Adrenal gland (tissue), 12 donors: Measurements from ENCODE around the gene TAF1C. TPM values are rescaled to one million over a fixed set of nuclear protein-coding genes. Genes with fewer than 3 reads are reported as not detected.

Experiments used
- DNase-seq, 7 donors: peaks; one replicate each; pipeline ENCODE4 v3.0.0-alpha.2; 2019 to 2020
- H3K27ac ChIP-seq, 5 donors: fragments of 200-600 bp; sonication (generic) in 4 of 5; 1 replicate in 3 of 5; 2 replicates in 2 of 5; pipeline versions ENCODE4 v1.5.1 to v1.8.0; 2016 to 2020; ENCODE audit warnings: mild to moderate bottlenecking in 1 of 5
- H3K27me3 ChIP-seq: fragments of 200-600 bp; 2 replicates; pipeline ENCODE4 v1.8.0; 2021
- H3K36me3 ChIP-seq, 2 donors: fragments of 200-600 bp; replicated peaks in 1 of 2; 1 replicate in 1 of 2; 2 replicates in 1 of 2; pipeline versions ENCODE4 v1.5.1 to v1.8.0; 2018 to 2022
- H3K4me1 ChIP-seq, 2 donors: fragments of 200-600 bp; replicated peaks in 1 of 2; 1 replicate in 1 of 2; 2 replicates in 1 of 2; pipeline versions ENCODE4 v1.5.1 to v1.8.0; 2018 to 2021
- H3K4me3 ChIP-seq, 4 donors: fragments of 200-600 bp; sonication (generic) in 3 of 4; one replicate each; pipeline ENCODE4 v1.5.1; 2016 to 2018
- H3K9me3 ChIP-seq, 3 donors: fragments of 200-600 bp; sonication (generic) in 1 of 3; replicated peaks in 1 of 3; 1 replicate in 2 of 3; 2 replicates in 1 of 3; pipeline versions ENCODE4 v1.5.1 to v1.8.0; 2016 to 2021
- POLR2A ChIP-seq, 2 donors: fragments of 450-650 bp; IDR thresholded peaks; one replicate each; pipeline ENCODE4 v1.6.1; 2017; ENCODE audit warnings: antibody characterized with exemption in 2 of 2, mild to moderate bottlenecking in 2 of 2, moderate library complexity in 1 of 2
- WGBS, 4 donors: extraction: QIAGEN DNeasy Blood & Tissue Kit in 2 of 4; methylation state at CpG; one replicate each; pipeline versions ENCODE4 v1.1.5 to v1.1.7; 2013 to 2017; 5-methylcytosine and 5-hydroxymethylcytosine counted together
- intact Hi-C, 2 donors: fragments of 100-400 bp; cut with DNase I; formaldehyde crosslinking; loops; one replicate each; pipeline versions ENCODE4 v1.14.1 to v1.15.0; 2022 to 2023
- polyA plus RNA-seq, 3 donors: library from polyadenylated mRNA; stranded (reverse); fragments of 200-250 nt in 2 of 3; fragments of 350-450 nt in 1 of 3; fragmentation: Illumina TruSeq in 1 of 3; extraction: RNeasy Lipid Tissue Mini Kit (QIAGEN cat#74804) in 1 of 3; gene quantifications; one replicate each; pipeline ENCODE4 v1.2.3, GENCODE V29; 2013 to 2014
- total RNA-seq, 9 donors: library from RNA; depleted of rRNA in 4 of 9; stranded (reverse); fragments of >200 nt in 4 of 9; fragments of 120-200 nt in 1 of 9; fragmentation: NEBNext Ultra II Directional in 1 of 9; extraction: Animal tissue kit (Norgen Biotek cat#: 25700) in 1 of 9; gene quantifications; one replicate each; pipeline versions ENCODE4 v1.1.0 to v1.2.4, GENCODE V29; 2013 to 2023
- TF ChIP-seq, protein P1 (sequence below), 6 experiments: fragments of 450-650 bp in 4 of 6; fragments of 200-600 bp in 2 of 6; sonication (generic) in 1 of 6; IDR thresholded peaks; 1 replicate in 5 of 6; 2 replicates in 1 of 6; pipeline versions ENCODE4 v1.5.1 to v1.8.0; 2016 to 2021; ENCODE audit warnings: antibody characterized with exemption in 6 of 6, mild to moderate bottlenecking in 2 of 6, moderate library complexity in 1 of 6
- donor health status: healthy with polysubstance abuse.
- donor health status: Bipolar disorder and iron deficiency.
- donor health status: DM: yes; HTN: yes; CAD: no.
- donor health status: DM: no; HTN: no; CAD: no.
- donor health status: DM: no; HTN: no; CAD: no.
- donor health status: DM: yes; HTN: yes; CAD: no.

TAF1C gene
- total and polyA plus RNA-seq, 12 donors = 6.4 to 205 (median 40.1) TPM

DNA sequence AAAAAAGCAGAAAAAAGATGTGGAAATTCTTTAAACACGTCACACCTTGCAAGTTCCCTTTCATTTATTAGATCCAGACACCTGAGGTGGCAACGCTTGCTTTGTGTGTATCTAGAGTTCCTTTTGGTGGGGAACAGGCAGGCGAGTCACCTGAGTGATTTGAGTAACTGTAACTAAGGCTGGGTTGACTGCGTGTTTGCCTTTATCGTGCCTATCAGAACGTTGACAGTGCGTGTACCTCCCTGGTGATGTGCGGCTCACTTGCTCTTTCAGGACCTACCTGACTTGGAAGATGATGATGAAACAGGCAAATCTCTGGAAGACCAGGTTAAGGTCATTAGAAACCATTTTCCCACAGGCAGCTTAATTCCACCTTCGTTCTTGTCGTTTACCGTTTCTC, 12.5 kb downstream of the TAF1C start:
- no peak overlapping the region for H3K27ac ChIP-seq
- peaks cover 0 to 14% of the 10 kb centered on the region in 2 donors for H3K36me3 ChIP-seq
- WGBS, 4 donors = 74 to 83% (median 77%) methylated on average over 11 of the region's 11 CpGs
- H3K9me3 ChIP-seq = no peaks in the 10 kb centered on the region
- no peaks in the 10 kb centered on the region for H3K27me3 ChIP-seq
- intact Hi-C loops = loop anchor here in 1 of 2 donors (5.0 kb wide), 1 partner anchor 87 kb away; no protein-coding TSS in a partner anchor
- H3K4me1 ChIP-seq = peaks cover 23 to 32% of the 10 kb centered on the region in 2 donors
- no peak overlapping the region for H3K4me3 ChIP-seq
- TF ChIP-seq, protein P1, sequence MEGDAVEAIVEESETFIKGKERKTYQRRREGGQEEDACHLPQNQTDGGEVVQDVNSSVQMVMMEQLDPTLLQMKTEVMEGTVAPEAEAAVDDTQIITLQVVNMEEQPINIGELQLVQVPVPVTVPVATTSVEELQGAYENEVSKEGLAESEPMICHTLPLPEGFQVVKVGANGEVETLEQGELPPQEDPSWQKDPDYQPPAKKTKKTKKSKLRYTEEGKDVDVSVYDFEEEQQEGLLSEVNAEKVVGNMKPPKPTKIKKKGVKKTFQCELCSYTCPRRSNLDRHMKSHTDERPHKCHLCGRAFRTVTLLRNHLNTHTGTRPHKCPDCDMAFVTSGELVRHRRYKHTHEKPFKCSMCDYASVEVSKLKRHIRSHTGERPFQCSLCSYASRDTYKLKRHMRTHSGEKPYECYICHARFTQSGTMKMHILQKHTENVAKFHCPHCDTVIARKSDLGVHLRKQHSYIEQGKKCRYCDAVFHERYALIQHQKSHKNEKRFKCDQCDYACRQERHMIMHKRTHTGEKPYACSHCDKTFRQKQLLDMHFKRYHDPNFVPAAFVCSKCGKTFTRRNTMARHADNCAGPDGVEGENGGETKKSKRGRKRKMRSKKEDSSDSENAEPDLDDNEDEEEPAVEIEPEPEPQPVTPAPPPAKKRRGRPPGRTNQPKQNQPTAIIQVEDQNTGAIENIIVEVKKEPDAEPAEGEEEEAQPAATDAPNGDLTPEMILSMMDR (IDR thresholded peaks at IDR 0.05) = no peak
- no peak for TF ChIP-seq POLR2A (IDR thresholded peaks at IDR 0.05)
- no peak for DNase-seq

DNA sequence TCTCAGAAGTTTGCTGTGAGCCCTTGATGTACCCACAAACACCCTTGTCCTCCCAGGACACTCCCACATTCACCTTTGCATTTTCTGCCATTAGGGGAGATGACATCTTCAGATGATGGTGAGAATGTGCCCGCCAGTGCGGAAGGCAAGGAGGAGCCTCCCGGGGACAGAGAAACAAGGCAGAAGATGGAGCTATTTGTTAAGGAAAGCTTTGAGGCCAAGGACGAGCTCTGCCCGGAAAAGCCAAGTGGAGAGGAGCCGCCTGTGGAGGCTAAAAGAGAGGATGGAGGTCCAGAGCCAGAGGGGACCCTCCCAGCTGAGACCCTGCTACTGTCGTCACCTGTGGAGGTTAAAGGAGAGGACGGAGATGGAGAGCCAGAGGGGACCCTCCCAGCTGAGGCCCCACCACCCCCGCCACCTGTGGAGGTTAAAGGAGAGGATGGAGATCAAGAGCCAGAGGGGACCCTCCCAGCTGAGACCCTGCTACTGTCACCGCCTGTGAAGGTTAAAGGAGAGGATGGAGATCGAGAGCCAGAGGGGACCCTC, 17.0 kb downstream of the TAF1C start:
- no peaks in the 10 kb centered on the region for H3K27me3 ChIP-seq
- WGBS, 4 donors = 68 to 82% (median 74%) methylated on average over 11 of the region's 11 CpGs
- no peaks in the 10 kb centered on the region for H3K36me3 ChIP-seq
- no peak overlapping the region for H3K4me3 ChIP-seq
- DNase-seq = no peak
- intact Hi-C loops = loop anchor here in 1 of 2 donors (5.0 kb wide), 1 partner anchor 83 kb away; no protein-coding TSS in a partner anchor
- no peak for TF ChIP-seq POLR2A (IDR thresholded peaks at IDR 0.05)
- TF ChIP-seq, protein P1 (IDR thresholded peaks at IDR 0.05) = no peak
- H3K9me3 ChIP-seq = no peaks in the 10 kb centered on the region
- H3K27ac ChIP-seq = no peak overlapping the region
- H3K4me1 ChIP-seq = no peaks in the 10 kb centered on the region

DNA sequence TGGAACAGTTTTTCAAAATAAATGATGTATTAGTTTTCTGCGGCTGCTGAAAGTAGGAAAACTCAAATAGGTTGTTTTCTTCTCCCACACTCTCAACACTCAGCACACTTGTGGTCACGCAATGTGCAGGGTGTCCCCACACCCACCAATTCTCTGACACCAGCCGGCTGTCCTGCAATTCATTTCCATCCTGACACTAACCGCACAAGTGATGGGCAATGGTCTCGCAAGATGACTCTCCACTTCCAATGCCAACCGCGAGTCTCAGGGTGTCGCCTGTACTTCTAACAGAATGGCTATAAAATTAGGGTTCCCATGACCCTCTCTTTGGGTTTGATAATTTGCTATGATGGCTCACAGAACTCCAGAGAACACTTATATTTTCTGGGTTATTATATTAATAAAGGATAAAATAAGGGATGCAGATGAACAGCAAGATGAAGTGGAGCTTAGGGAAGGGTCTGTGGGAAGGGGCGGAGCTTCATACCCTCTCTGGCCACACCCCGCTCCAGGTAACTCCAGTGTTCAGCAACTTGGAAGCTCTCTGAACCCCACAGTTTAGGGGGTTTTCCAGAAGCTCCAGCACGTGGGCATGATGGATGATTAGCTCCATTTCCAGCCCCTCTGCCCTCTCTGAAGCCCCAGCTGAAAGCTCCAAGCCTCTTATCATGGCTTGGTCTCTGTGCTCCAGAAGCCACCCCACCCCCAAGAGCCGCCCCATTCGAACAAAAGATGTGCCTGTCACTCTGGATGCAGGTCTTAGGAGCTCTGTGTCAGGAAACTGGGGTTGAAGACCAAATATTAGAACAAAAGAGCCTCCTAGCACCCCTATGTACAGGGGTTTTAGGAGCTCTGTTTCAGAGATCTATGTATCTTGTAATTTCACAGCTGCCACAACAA, 19.8 kb downstream of the TAF1C start:
- H3K4me1 ChIP-seq = no peaks in the 10 kb centered on the region
- TF ChIP-seq, protein P1 (IDR thresholded peaks at IDR 0.05) = no peak
- TF ChIP-seq POLR2A (IDR thresholded peaks at IDR 0.05) = no peak

DNA sequence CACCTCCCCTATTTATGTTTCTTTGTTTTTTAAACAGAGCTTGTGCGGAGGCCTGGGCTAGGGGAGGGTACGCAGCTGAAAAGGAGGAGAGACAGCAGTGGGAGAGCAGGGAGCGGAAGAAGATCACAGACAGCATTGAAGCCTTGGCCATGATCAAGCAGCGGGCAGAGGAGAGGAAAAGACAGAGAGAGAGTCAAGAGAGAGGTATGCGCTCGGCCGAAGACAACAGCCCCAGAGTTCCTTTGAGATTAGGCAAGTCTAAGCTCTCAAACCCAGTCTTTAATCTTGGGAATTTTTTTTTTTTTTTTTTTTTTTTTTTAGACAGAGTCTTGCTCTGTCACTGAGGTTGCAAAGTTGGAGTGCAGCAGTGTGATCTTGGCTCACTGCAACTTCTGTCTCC, 21.1 kb downstream of the TAF1C start:
- H3K9me3 ChIP-seq = no peaks in the 10 kb centered on the region
- TF ChIP-seq POLR2A (IDR thresholded peaks at IDR 0.05) = no peak
- TF ChIP-seq, protein P1 (IDR thresholded peaks at IDR 0.05) = no peak
- H3K27me3 ChIP-seq = no peaks in the 10 kb centered on the region
- no peaks in the 10 kb centered on the region for H3K36me3 ChIP-seq
- DNase-seq = no peak
- 83 to 95% (median 92%) methylated on average over 7 of the region's 7 CpGs for WGBS, 4 donors
- H3K4me1 ChIP-seq = no peaks in the 10 kb centered on the region
- intact Hi-C loops = no loop called here
- H3K4me3 ChIP-seq = no peak overlapping the region
- no peak overlapping the region for H3K27ac ChIP-seq

More for the DNA sequence above, 19.8 kb downstream of the TAF1C start:
- Histone ChIP-seq H3K27ac (no peak overlapping the region), H3K4me3 (no peak overlapping the region), H3K27me3 (no peaks in the 10 kb centered on the region), H3K36me3 (no peaks in the 10 kb centered on the region), H3K9me3 (no peaks in the 10 kb centered on the region)
- intact Hi-C loops = no loop called here
- DNase-seq = no peak
- WGBS, 4 donors = 61 to 82% (median 77%) methylated on average over 13 of the region's 13 CpGs
